ENCODE measurements around the gene MGLL.

The MGLL gene

GRCh38 chr3:127647166-127647844, 175.0 kb downstream of the MGLL start:
- DNase-seq, result no peak

DNA sequence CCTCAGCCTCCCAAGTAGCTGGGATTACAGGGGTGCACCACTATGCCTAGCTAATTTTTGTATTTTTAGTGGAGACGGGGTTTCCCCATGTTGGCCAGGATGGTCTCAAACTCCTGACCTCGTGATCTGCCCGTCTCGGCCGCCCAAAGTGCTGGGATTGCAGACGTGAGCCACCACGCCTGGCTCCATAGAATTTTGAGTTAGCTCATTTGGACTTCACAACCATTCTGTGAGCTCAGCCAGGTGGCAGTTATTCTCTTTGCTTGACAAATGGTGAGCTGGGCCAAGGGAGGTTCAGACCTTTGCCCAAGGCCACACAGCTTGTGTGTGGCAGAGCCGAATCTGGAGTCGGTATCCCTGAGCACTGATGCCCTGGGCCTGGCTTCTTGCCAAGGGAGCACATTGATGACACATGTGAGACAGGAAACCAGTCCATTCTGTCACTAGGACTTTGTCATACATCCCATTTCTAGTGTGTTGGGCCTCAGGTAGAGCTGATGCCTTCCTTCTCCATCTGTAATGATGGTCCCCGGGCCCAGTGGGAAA, 175.7 kb downstream of the MGLL start:
- no peak for DNase-seq

- DNase-seq, result no peak
These were observed 176.8 kb downstream of the MGLL start for GRCh38 chr3:127645371-127646015.

- no peak for DNase-seq
These were observed 177.5 kb downstream of the MGLL start for GRCh38 chr3:127644641-127645370.

GRCh38 chr3:127640042-127640355, 182.3 kb downstream of the MGLL start:
- no peak for DNase-seq

DNA sequence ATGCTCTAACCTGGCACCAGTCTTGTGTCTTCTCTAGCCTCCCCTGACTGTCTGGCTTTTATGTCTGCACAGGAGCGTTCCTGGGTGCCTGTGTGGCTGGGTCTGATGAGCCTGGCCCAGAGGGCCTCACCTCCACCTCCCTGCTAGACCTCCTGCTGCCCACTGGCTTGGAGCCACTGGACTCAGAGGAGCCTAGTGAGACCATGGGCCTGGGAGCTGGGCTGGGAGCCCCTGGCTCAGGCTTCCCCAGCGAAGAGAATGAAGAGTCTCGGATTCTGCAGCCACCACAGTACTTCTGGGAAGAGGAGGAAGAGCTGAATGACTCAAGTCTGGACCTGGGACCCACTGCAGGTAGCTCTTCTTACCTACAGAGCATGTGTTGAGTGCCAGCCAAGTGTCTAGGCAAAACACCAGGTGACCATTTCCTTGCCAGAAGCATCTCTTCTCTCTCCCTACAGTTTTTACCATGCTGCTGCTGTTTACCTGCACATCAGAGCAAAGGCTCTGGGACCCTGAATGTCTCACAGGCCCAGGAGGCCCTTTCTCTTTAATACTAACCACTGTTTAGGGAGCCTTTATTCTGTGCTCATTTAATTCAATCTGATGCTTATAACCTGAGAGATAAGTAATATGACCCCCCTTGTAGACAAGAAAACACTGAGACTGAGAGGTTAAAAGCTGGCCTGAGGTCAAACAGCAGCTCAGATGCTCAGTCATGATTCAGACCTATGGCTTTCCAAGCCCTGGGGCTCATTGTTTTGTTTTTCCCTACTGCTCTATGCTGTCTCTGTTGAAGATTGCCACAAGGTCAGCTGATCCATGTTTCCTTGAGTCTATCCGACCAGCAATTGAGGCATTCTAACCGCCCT, 182.9 kb downstream of the MGLL start:
- DNase-seq, result no peak

Measured in fibroblast of skin of right quadriceps (primary cell).